ENCODE measurements around the gene SPEN. TPM values are rescaled to one million over a fixed set of nuclear protein-coding genes. Genes with fewer than 3 reads are reported as not detected.

The SPEN gene
- total and polyA plus RNA-seq, 2 experiments from 2014 or later: 14.9 to 43.6 TPM

- TF ChIP-seq ZNF462 (CRISPR knock-in tag; IDR thresholded peaks at IDR 0.05) (no peak), ZNF331 (CRISPR knock-in tag; IDR thresholded peaks at IDR 0.05; ENCODE audit: low read depth) (no peak), CREB1 (CRISPR knock-in tag; IDR thresholded peaks at IDR 0.05; ENCODE audit: low read depth) (no peak), EZH2phosphoT487 (IDR thresholded peaks at IDR 0.05; ENCODE audit: unreplicated experiment) (no peak), POLR2AphosphoS5 (IDR thresholded peaks at IDR 0.05; ENCODE audit: low read depth) (no peak), STAT1 (IDR thresholded peaks at IDR 0.05; ENCODE audit: unreplicated experiment) (no peak)
These were observed 311 bp downstream of the SPEN start (continued) for GRCh38 chr1:15847893-15848142.

- Histone ChIP-seq H3F3A (replicated peaks; ENCODE audit: low read depth) (peaks cover 19% of the 10 kb centered on the region; the same call in 1 of the 2 replicates), H4K20me1 (replicated peaks; ENCODE audit: insufficient read depth) (no peaks in the 10 kb centered on the region), H3K27me3 (ENCODE audit: insufficient read depth) (peaks cover 6% of the 10 kb centered on the region), H3K4me1 (ENCODE audit: insufficient read depth) (peaks cover 20% of the 10 kb centered on the region), H3K27ac (ENCODE audit: low read depth) (no peak overlapping the region), H3K9me2 (ENCODE audit: insufficient read depth) (no peaks in the 10 kb centered on the region), H2AFZ (no peak overlapping the region), H3K36me3 (ENCODE audit: insufficient read depth) (no peaks in the 10 kb centered on the region), H3K4me2 (peak overlapping the region; percentile 92), H3K79me2 (replicated peaks; ENCODE audit: insufficient read depth) (peaks cover 55% of the 10 kb centered on the region), H3K4me3 (peak overlapping the region; percentile 87)
- Mint-ChIP-seq H3K36me3 (ENCODE audit: low read depth) (no peaks in the 10 kb centered on the region), H3K27me3 (ENCODE audit: insufficient read depth, low read depth, poor library complexity) (peaks cover 11% of the 10 kb centered on the region), H3K4me3 (peak overlapping the region; percentile 98), H3K27ac (0 out of 2 replicates have a peak overlapping the region, but pooled peaks have one; percentile 99), H3K9me3 (no peaks in the 10 kb centered on the region; the same call in 1 of the 3 replicates), H3K4me1 (peaks cover 26% of the 10 kb centered on the region)
- DNase-seq (ENCODE audit: low spot score): peak; percentile 65
- ATAC-seq: peak; percentile 14
- no peak for TF ChIP-seq ETS1 (IDR thresholded peaks at IDR 0.05)
- TF ChIP-seq EZH2 (IDR thresholded peaks at IDR 0.05; ENCODE audit: low read depth, unreplicated experiment): no peak
- TF ChIP-seq NANOG (IDR thresholded peaks at IDR 0.05; ENCODE audit: borderline replicate concordance): no peak
- no peak for TF ChIP-seq CTCF (conservative IDR thresholded peaks at IDR 0.05; ENCODE audit: low read depth in 2 of 2)
- TF ChIP-seq REST (IDR thresholded peaks at IDR 0.05; ENCODE audit: unreplicated experiment): no peak
- no peak for TF ChIP-seq CREB1 (CRISPR knock-in tag; IDR thresholded peaks at IDR 0.05; ENCODE audit: low read depth)
- no peak for TF ChIP-seq ZNF331 (CRISPR knock-in tag; IDR thresholded peaks at IDR 0.05; ENCODE audit: low read depth)
- no peak for TF ChIP-seq STAT1 (IDR thresholded peaks at IDR 0.05; ENCODE audit: unreplicated experiment)
- no peak for TF ChIP-seq JUNB (IDR thresholded peaks at IDR 0.05; ENCODE audit: unreplicated experiment)
These were observed 829 bp downstream of the SPEN start for GRCh38 chr1:15848143-15848928.

All from GM23338 (cell line).